Tibial nerve (tissue), 4 donors: ENCODE measurements around the gene OR2AE1. TPM values are rescaled to one million over a fixed set of nuclear protein-coding genes. Genes with fewer than 3 reads are reported as not detected.

Source experiments
- DNase-seq, 2 donors: peaks; one replicate each; pipeline ENCODE4 v3.0.0-alpha.2; 2019; ENCODE audit warnings: low spot score in 2 of 2
- H3K27ac ChIP-seq, 4 donors: fragments of 200-600 bp; sonication (generic) in 3 of 4; one replicate each; pipeline ENCODE4 v1.5.1; 2017 to 2019; ENCODE audit warnings: mild to moderate bottlenecking in 1 of 4
- H3K27me3 ChIP-seq, 2 donors: fragments of 200-600 bp; sonication (generic) in 1 of 2; one replicate each; pipeline versions ENCODE4 v1.5.1 to v1.6.0; 2017 to 2019
- H3K36me3 ChIP-seq, 3 donors: fragments of 200-600 bp; sonication (generic); one replicate each; pipeline ENCODE4 v1.5.1; 2018 to 2019
- H3K4me1 ChIP-seq, 4 donors: fragments of 200-600 bp; sonication (generic) in 3 of 4; one replicate each; pipeline ENCODE4 v1.5.1; 2017 to 2019
- H3K4me3 ChIP-seq, 4 donors: fragments of 200-600 bp; sonication (generic) in 3 of 4; one replicate each; pipeline ENCODE4 v1.5.1; 2017 to 2019; ENCODE audit warnings: mild to moderate bottlenecking in 1 of 4, moderate library complexity in 1 of 4
- H3K9me3 ChIP-seq, 4 donors: fragments of 200-600 bp; sonication (generic) in 3 of 4; one replicate each; pipeline ENCODE4 v1.5.1; 2017 to 2019
- EP300 ChIP-seq, 2 donors: sonication (generic); formaldehyde crosslinking; IDR thresholded peaks; one replicate each; pipeline ENCODE4 v1.6.1; 2017; ENCODE audit warnings: antibody characterized with exemption in 2 of 2, mild to moderate bottlenecking in 1 of 2
- POLR2A ChIP-seq, 2 donors: fragments of 450-650 bp; IDR thresholded peaks; one replicate each; pipeline ENCODE4 v1.6.1; 2017; ENCODE audit warnings: antibody characterized with exemption in 2 of 2, mild to moderate bottlenecking in 2 of 2, moderate library complexity in 2 of 2
- WGBS, 2 donors: methylation state at CpG; one replicate each; pipeline ENCODE4 v1.1.5; 2018; 5-methylcytosine and 5-hydroxymethylcytosine counted together
- total RNA-seq, 4 donors: library from RNA; depleted of rRNA; stranded (reverse); fragments of >200 nt; gene quantifications; one replicate each; pipeline ENCODE4 v1.1.0, GENCODE V29; 2016
- TF ChIP-seq, protein P1 (sequence below), 5 experiments: fragments of 200-600 bp in 3 of 5; fragments of 450-650 bp in 2 of 5; sonication (generic) in 3 of 5; IDR thresholded peaks; one replicate each; pipeline ENCODE4 v1.5.1; 2016 to 2019; ENCODE audit warnings: antibody characterized with exemption in 5 of 5, mild to moderate bottlenecking in 3 of 5, moderate library complexity in 2 of 5

OR2AE1 gene
- total RNA-seq, 4 donors from 2014 or later, result 2.0 TPM; not detected in 3

DNA sequence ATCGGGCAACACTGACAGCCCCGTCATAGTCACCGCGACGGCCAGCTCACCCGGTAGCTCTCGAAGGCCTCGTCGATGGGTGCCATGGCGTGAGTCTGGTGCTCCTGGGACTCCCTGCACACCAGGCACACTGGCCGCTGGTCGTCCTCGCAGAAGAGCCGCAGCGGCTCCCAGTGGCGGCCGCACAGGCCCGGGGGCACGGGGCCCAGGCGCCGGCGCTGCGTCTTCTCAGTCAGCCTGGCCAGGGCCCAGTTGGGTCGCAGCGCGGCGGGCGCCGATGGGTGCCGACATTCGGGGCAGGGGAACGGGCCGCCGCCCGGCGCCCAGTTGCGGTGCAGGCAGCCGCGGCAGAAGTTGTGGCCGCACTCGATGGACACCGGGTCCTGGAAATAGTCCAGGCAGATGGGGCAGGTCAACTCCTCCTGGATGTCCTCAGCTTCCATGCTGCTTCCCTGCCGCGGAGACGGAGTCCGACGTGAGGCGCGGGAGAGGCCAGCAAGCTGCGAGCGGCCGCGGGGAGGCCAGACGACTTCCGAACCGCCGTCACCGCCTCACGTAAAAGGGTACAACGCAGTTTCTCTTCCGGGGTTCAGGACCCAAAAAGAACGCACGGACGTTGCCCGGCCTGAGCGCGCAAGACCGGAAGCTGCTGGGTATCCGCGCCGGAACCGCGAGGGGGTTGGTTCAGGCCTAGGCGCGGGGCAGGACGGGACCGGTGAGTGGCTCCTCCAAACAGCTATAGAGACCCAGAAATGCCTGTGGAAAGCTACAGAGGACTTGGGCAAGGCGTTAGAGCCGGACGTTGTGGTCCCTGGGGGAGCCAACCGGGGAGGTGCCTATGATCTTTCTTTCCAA, 42.4 kb upstream of the OR2AE1 start, which contains the start of gene TRIM4:
TRIM4 (minus strand) TSS at position 572 of the 855 bp plus-strand sequence; CDS start at position 443, 129 bp downstream.
- 0 to 1% methylated on average over 15 to 54 of the region's 81 CpGs for WGBS, 2 donors
- Histone ChIP-seq H3K27ac (peak within 1 kb of the TSS; percentile 51 to 96 (median 93)), H3K36me3 (peaks cover 0 to 29% (median 0%) of the 10 kb centered on the region in 3 donors), H3K4me3 (peak within 1 kb of the TSS; percentile 70 to 85 (median 82)), H3K27me3 (no peaks in the 10 kb centered on the region), H3K4me1 (peaks cover 0 to 60% (median 29%) of the 10 kb centered on the region in 4 donors), H3K9me3 (no peaks in the 10 kb centered on the region)
- peak; percentile 91 to 93 for TF ChIP-seq EP300 (IDR thresholded peaks at IDR 0.05)
- TF ChIP-seq POLR2A (IDR thresholded peaks at IDR 0.05), result peak; percentile 55 to 81
- TF ChIP-seq, protein P1, sequence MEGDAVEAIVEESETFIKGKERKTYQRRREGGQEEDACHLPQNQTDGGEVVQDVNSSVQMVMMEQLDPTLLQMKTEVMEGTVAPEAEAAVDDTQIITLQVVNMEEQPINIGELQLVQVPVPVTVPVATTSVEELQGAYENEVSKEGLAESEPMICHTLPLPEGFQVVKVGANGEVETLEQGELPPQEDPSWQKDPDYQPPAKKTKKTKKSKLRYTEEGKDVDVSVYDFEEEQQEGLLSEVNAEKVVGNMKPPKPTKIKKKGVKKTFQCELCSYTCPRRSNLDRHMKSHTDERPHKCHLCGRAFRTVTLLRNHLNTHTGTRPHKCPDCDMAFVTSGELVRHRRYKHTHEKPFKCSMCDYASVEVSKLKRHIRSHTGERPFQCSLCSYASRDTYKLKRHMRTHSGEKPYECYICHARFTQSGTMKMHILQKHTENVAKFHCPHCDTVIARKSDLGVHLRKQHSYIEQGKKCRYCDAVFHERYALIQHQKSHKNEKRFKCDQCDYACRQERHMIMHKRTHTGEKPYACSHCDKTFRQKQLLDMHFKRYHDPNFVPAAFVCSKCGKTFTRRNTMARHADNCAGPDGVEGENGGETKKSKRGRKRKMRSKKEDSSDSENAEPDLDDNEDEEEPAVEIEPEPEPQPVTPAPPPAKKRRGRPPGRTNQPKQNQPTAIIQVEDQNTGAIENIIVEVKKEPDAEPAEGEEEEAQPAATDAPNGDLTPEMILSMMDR (IDR thresholded peaks at IDR 0.05), result peak in 4 of 5 experiments; percentile 12 to 53 (median 32)
- peak; percentile 82 to 83 for DNase-seq

DNA sequence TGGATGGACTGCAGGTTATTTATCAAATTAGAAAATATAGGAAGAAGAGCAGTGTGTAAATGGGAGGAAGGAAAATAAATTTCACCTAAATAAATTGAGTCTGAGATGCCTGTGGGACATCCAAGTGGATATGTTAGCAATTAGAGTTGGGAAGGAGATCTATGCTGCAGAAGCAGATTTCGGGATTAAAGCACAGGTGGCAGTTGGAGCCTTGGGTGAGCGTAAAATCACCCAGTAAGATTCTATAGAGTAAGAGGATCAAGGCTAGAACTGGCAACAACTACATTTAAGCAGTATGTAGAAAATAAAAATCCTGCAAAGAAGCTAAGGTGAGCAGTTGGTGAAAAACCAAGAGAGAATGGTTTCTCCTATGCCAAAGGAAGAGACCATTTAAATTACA, 34.1 kb upstream of the OR2AE1 start:
- Histone ChIP-seq H3K4me3 (no peak overlapping the region), H3K27ac (no peak overlapping the region), H3K27me3 (no peaks in the 10 kb centered on the region), H3K9me3 (no peaks in the 10 kb centered on the region), H3K4me1 (peaks cover 0 to 30% (median 0%) of the 10 kb centered on the region in 4 donors), H3K36me3 (peaks cover 2 to 59% (median 18%) of the 10 kb centered on the region in 3 donors)
- 92 to 96% methylated on average over 2 of the region's 2 CpGs for WGBS, 2 donors
- no peak for TF ChIP-seq EP300 (IDR thresholded peaks at IDR 0.05)
- TF ChIP-seq, protein P1 (IDR thresholded peaks at IDR 0.05), result no peak
- TF ChIP-seq POLR2A (IDR thresholded peaks at IDR 0.05), result no peak
- DNase-seq, result no peak

DNA sequence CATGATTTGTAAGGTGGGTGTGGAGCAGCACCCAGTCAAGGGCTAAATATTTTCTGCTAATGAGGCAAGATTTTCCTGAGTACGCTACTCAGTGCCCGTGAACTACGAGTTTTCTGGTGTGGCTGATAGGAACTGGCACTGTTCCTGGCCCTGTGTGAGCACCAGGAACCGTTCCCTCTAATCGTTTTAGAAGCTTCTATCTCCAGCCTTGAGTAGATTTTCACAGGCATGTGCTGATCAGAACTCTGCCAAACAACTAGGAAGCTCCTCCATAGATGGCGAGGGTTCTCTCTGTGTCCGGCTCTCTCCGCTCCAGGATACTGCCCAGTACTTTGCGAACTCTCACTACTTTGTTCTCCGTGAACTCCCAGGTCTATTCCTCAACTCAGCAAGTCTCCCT, 24.7 kb upstream of the OR2AE1 start:
- 95 to 98% methylated on average over 10 of the region's 10 CpGs for WGBS, 2 donors
- no peak for DNase-seq
- Histone ChIP-seq H3K27ac (no peak overlapping the region), H3K27me3 (no peaks in the 10 kb centered on the region), H3K4me3 (no peak overlapping the region), H3K9me3 (no peaks in the 10 kb centered on the region), H3K36me3 (peaks cover 2 to 89% (median 7%) of the 10 kb centered on the region in 3 donors), H3K4me1 (no peaks in the 10 kb centered on the region)
- TF ChIP-seq, protein P1 (IDR thresholded peaks at IDR 0.05), result no peak
- TF ChIP-seq POLR2A (IDR thresholded peaks at IDR 0.05) (no peak), EP300 (IDR thresholded peaks at IDR 0.05) (no peak)

DNA sequence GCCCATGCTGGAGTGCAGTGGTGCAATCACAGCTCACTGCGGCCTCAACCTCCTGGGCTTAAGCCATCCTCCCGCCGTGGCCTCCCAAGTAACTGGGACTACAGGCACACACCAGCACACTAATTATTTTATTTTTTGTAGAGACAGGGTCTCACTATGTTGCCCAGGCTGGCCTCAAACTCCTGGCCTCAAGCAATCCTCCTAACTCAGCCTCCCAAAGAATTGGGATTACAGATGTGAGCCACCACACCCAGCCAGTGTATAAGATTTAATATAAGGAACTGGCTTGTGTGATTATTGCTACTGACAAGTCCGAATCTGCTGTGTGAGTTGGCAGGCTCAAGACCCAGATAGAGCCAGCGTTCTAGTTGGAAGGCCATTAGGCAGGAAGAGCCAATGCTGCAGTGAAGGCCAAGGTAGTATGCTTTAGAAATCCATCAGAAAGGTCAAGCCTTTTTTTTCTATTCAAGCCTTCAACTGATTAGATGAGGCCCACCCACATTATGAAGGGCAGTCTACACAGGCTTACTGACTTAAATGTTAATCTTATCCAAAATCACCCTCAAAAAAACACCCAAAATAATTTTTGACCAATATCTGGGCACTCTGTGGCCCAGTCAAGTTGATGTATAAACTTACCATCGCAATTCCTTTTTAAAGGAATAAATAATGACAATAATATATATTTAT, 23.1 kb upstream of the OR2AE1 start:
- no peaks in the 10 kb centered on the region for H3K27me3 ChIP-seq
- H3K4me1 ChIP-seq, result no peaks in the 10 kb centered on the region
- DNase-seq, result no peak
- H3K9me3 ChIP-seq, result no peaks in the 10 kb centered on the region
- H3K36me3 ChIP-seq, result peaks cover 0 to 73% (median 2%) of the 10 kb centered on the region in 3 donors
- TF ChIP-seq EP300 (IDR thresholded peaks at IDR 0.05) (no peak), POLR2A (IDR thresholded peaks at IDR 0.05) (no peak)
- TF ChIP-seq, protein P1 (IDR thresholded peaks at IDR 0.05), result no peak
- no peak overlapping the region for H3K4me3 ChIP-seq
- H3K27ac ChIP-seq, result no peak overlapping the region
- WGBS, 2 donors, result 95 to 99% methylated on average over 6 of the region's 6 CpGs
